Mesenchymal stem cell (in vitro differentiated cells and primary cell): Measurements from ENCODE around the gene TSPEAR.

Experiments
- DNase-seq: peaks from one replicate; pipeline ENCODE4 v3.0.0-alpha.2; 2013
- H2AFZ ChIP-seq: one replicate; pipeline ENCODE4 v1.6.1; 2013; ENCODE audit warnings: low read depth, mild to moderate bottlenecking, control low read depth, inconsistent platforms, low read length, moderate library complexity
- H2AK5ac ChIP-seq: 2 replicates; pipeline ENCODE4 v1.6.1; 2013; ENCODE audit warnings: low read length, moderate library complexity, mild to moderate bottlenecking, inconsistent platforms; ENCODE audit not compliant: severe bottlenecking
- H2BK120ac ChIP-seq: one replicate; pipeline ENCODE4 v1.6.1; 2013; ENCODE audit warnings: low read depth, mild to moderate bottlenecking, inconsistent platforms, low read length, moderate library complexity
- H2BK12ac ChIP-seq, 2 experiments: one replicate each; pipeline ENCODE4 v1.6.1; 2013; ENCODE audit warnings: inconsistent platforms in 2 of 2, low read length in 2 of 2, mild to moderate bottlenecking in 2 of 2, moderate library complexity in 2 of 2, control low read depth in 1 of 2
- H2BK15ac ChIP-seq: one replicate; pipeline ENCODE4 v1.6.1; 2013; ENCODE audit warnings: mild to moderate bottlenecking, low read depth, inconsistent platforms; ENCODE audit not compliant: poor library complexity, severe bottlenecking
- H2BK5ac ChIP-seq: 2 replicates; pipeline ENCODE4 v1.6.1; 2013; ENCODE audit warnings: low read depth, mild to moderate bottlenecking, low read length, control low read depth, inconsistent platforms; ENCODE audit not compliant: poor library complexity, severe bottlenecking
- H3K14ac ChIP-seq, 2 experiments: one replicate each; pipeline ENCODE4 v1.6.1; 2013; ENCODE audit warnings: inconsistent platforms in 2 of 2, low read length in 2 of 2, control low read depth in 1 of 2, mild to moderate bottlenecking in 1 of 2, moderate library complexity in 1 of 2
- H3K18ac ChIP-seq, 2 experiments: one replicate each; pipeline ENCODE4 v1.6.1; 2013; ENCODE audit warnings: inconsistent platforms in 2 of 2, low read length in 2 of 2, control low read depth in 1 of 2, low read depth in 1 of 2, mild to moderate bottlenecking in 1 of 2
- H3K23ac ChIP-seq, 2 experiments: one replicate each; pipeline ENCODE4 v1.6.1; 2013; ENCODE audit warnings: inconsistent platforms in 2 of 2, low read length in 2 of 2, mild to moderate bottlenecking in 2 of 2, moderate library complexity in 2 of 2, control low read depth in 1 of 2
- H3K27ac ChIP-seq: 2 replicates; pipeline ENCODE4 v1.5.1; 2013; ENCODE audit warnings: mild to moderate bottlenecking, moderate library complexity, low read length, control low read depth, inconsistent platforms; ENCODE audit not compliant: poor library complexity, severe bottlenecking
- H3K27me3 ChIP-seq, 2 experiments: 2 replicates each; pipeline versions ENCODE4 v1.6.1 to v1.7.0; 2013; ENCODE audit warnings: low read length in 2 of 2, mild to moderate bottlenecking in 2 of 2, moderate library complexity in 2 of 2, control low read depth in 1 of 2, inconsistent platforms in 1 of 2; ENCODE audit not compliant: control insufficient read depth in 1 of 2, insufficient read depth in 1 of 2
- H3K36me3 ChIP-seq, 2 experiments: 2 replicates each; pipeline versions ENCODE4 v1.6.1 to v1.7.0; 2013; ENCODE audit warnings: low read length in 2 of 2, control low read depth in 1 of 2, inconsistent platforms in 1 of 2, low read depth in 1 of 2, mild to moderate bottlenecking in 1 of 2; ENCODE audit not compliant: insufficient read depth in 2 of 2, control insufficient read depth in 1 of 2
- H3K4ac ChIP-seq, 2 experiments: one replicate each; pipeline ENCODE4 v1.6.1; 2013; ENCODE audit warnings: inconsistent platforms in 2 of 2, low read length in 2 of 2, mild to moderate bottlenecking in 2 of 2, moderate library complexity in 2 of 2, control low read depth in 1 of 2, low read depth in 1 of 2
- H3K4me1 ChIP-seq: 2 replicates; pipeline ENCODE4 v1.6.1; 2013; ENCODE audit warnings: low read depth, low read length, control low read depth; ENCODE audit not compliant: control insufficient read depth, insufficient read depth
- H3K4me2 ChIP-seq: 2 replicates; pipeline ENCODE4 v1.6.1; 2013; ENCODE audit warnings: low read length, mild to moderate bottlenecking, inconsistent platforms; ENCODE audit not compliant: poor library complexity, severe bottlenecking
- H3K4me3 ChIP-seq, 2 experiments: 2 replicates each; pipeline versions ENCODE4 v1.5.1 to v1.7.0; 2013; ENCODE audit warnings: low read length in 2 of 2, mild to moderate bottlenecking in 2 of 2, control low read depth in 1 of 2, low read depth in 1 of 2; ENCODE audit not compliant: insufficient read depth in 1 of 2
- H3K79me1 ChIP-seq: replicated peaks from 2 replicates; pipeline ENCODE4 v1.6.1; 2013; ENCODE audit warnings: mild to moderate bottlenecking, control low read depth, low read length, inconsistent platforms; ENCODE audit not compliant: poor library complexity, severe bottlenecking
- H3K9ac ChIP-seq: 2 replicates; pipeline ENCODE4 v1.7.0; 2013; ENCODE audit warnings: mild to moderate bottlenecking, low read length, moderate library complexity
- H3K9me3 ChIP-seq: 2 replicates; pipeline ENCODE4 v1.7.0; 2013; ENCODE audit warnings: mild to moderate bottlenecking, low read length; ENCODE audit not compliant: control insufficient read depth
- H4K8ac ChIP-seq: one replicate; pipeline ENCODE4 v1.6.1; 2013; ENCODE audit warnings: inconsistent platforms, mild to moderate bottlenecking, low read length, moderate library complexity
- H4K91ac ChIP-seq: one replicate; pipeline ENCODE4 v1.6.1; 2013; ENCODE audit warnings: mild to moderate bottlenecking, low read length, inconsistent platforms
- WGBS: methylation state at CpG from one replicate; pipeline ENCODE4 v1.1.7; 2013; ENCODE audit warnings: mixed read lengths; 5-methylcytosine and 5-hydroxymethylcytosine counted together

TSPEAR gene

GRCh38 chr21:44524414-44525371 is 186.7 kb downstream of the TSPEAR start:
- Histone ChIP-seq H3K4ac (no peak overlapping the region), H3K79me1 (no peaks in the 10 kb centered on the region), H2AK5ac (no peak overlapping the region), H3K23ac (no peak overlapping the region), H3K4me2 (no peak overlapping the region), H4K91ac (no peak overlapping the region), H3K27ac (no peak overlapping the region), H2BK120ac (no peak overlapping the region), H3K4me1 (peaks cover 5% of the 10 kb centered on the region), H2BK15ac (no peak overlapping the region), H2AFZ (no peak overlapping the region), H3K18ac (no peak overlapping the region), H3K9me3 (no peaks in the 10 kb centered on the region), H4K8ac (no peak overlapping the region), H2BK5ac (no peak overlapping the region), H3K4me3 (no peak overlapping the region), H3K36me3 (no peaks in the 10 kb centered on the region), H3K14ac (no peak overlapping the region), H3K27me3 (no peaks in the 10 kb centered on the region), H2BK12ac (no peak overlapping the region), H3K9ac (no peak overlapping the region)
- WGBS, result 54% methylated on average over 2 of the region's 2 CpGs
- DNase-seq, result no peak

DNA sequence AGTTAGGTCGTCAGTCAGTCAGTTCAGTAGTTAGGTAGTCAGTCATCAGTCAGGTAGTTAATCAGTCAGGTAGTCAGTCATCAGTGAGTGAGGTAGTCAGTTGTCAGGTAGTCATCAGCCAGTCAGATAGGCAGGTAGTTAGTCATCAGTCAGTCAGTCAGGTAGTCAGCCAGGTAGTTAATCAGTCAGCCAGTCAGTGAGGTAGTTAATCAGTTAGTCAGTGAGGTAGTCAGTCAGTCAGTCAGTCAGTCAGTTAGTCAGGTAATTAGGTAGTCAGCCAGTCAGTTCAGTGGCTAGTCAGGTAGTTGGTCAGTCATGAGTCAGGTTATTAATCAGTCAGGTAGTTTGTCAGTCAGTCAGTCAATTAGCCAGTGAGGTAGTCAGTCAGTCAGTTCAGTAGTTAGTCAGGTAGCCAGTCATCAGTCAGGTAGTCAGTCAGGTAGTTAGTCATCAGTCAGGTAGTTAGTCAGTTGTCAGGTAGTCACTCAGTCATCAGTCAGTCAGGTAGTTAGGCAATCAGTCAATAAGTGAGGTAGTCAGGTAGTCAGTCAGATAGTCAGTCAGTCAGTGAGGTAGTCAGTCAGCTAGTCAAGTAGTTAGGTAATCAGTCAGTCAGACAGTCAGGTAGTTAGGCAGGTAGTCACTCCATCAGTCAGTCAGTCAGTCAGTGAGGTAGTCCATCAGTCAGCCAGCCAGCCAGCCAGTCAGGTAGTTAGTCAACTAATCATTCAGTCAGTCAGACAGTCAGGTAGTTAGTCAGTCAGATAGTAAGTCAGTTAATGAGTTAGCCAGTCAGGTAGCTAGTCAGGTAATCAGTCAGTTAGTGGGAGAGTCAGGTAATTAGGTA is 187.6 kb downstream of the TSPEAR start:
- DNase-seq, result no peak
- Histone ChIP-seq H3K4me2 (no peak overlapping the region), H2BK120ac (no peak overlapping the region), H4K91ac (no peak overlapping the region), H2BK12ac (no peak overlapping the region), H3K14ac (no peak overlapping the region), H3K18ac (no peak overlapping the region), H4K8ac (no peak overlapping the region), H3K4ac (no peak overlapping the region), H2BK5ac (no peak overlapping the region), H2AFZ (no peak overlapping the region), H3K4me3 (no peak overlapping the region), H2BK15ac (no peak overlapping the region), H3K27ac (no peak overlapping the region), H3K79me1 (no peaks in the 10 kb centered on the region), H3K36me3 (no peaks in the 10 kb centered on the region), H3K23ac (no peak overlapping the region), H3K4me1 (peaks cover 5% of the 10 kb centered on the region), H3K9me3 (no peaks in the 10 kb centered on the region), H3K9ac (no peak overlapping the region), H3K27me3 (no peaks in the 10 kb centered on the region), H2AK5ac (no peak overlapping the region)
- 53% methylated on average over 1 of the region's 1 CpG for WGBS

DNA sequence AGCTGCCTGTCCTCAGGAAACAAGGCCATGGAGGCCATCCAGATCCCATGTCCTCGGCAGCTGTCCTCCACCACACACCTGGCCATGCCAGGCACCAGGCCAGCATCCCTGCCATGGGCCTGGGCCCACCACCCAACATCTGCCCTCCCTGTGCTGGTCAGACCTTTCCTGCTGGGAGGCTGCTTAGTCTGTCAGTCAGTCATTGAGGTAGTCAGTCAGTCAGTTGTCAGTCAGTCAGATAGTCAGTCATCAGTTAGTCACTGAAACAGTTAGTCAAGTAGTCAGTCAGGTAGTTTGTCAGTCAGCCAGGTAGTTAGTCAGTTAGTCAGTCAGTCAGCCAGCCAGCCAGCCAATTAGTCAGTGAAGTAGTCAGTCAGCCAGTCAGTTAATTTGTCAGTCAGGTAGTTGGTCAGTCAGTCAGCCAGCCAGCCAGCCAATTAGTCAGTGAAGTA is 188.6 kb downstream of the TSPEAR start:
- WGBS, result 60% methylated on average over 1 of the region's 1 CpG
- H2BK5ac ChIP-seq, result no peak overlapping the region
- peaks cover 5% of the 10 kb centered on the region for H3K4me1 ChIP-seq
- H3K27ac ChIP-seq, result no peak overlapping the region
- no peaks in the 10 kb centered on the region for H3K9me3 ChIP-seq
- H3K27me3 ChIP-seq, result no peaks in the 10 kb centered on the region
- H4K91ac ChIP-seq, result no peak overlapping the region
- H3K23ac ChIP-seq, result no peak overlapping the region
- no peak overlapping the region for H3K14ac ChIP-seq
- no peak for DNase-seq
- no peak overlapping the region for H2AK5ac ChIP-seq
- H3K79me1 ChIP-seq, result no peaks in the 10 kb centered on the region
- no peak overlapping the region for H3K18ac ChIP-seq
- H2BK120ac ChIP-seq, result no peak overlapping the region
- H4K8ac ChIP-seq, result no peak overlapping the region
- no peak overlapping the region for H3K4me2 ChIP-seq
- no peaks in the 10 kb centered on the region for H3K36me3 ChIP-seq
- no peak overlapping the region for H3K4me3 ChIP-seq
- H3K9ac ChIP-seq, result no peak overlapping the region
- H2BK15ac ChIP-seq, result no peak overlapping the region
- no peak overlapping the region for H3K4ac ChIP-seq
- no peak overlapping the region for H2BK12ac ChIP-seq
- H2AFZ ChIP-seq, result no peak overlapping the region
